Gastrocnemius medialis (tissue), 4 donors: Measurements from ENCODE around the gene WDR53.
"Not testable (repeated sequence)": the region's sequence is repeated elsewhere in the genome, so short reads cannot be mapped to it uniquely, and the experiment has no call there.

Experiments
- CTCF ChIP-seq, 5 experiments: fragments of 450-650 bp in 3 of 5; fragments of 200-600 bp in 2 of 5; sonication (generic) in 2 of 5; IDR thresholded peaks in 4 of 5; conservative IDR thresholded peaks in 1 of 5; 1 replicate in 4 of 5; 2 replicates in 1 of 5; pipeline ENCODE4 v1.5.1; 2016 to 2019; ENCODE audit warnings: antibody characterized with exemption in 5 of 5, mild to moderate bottlenecking in 3 of 5, moderate library complexity in 3 of 5
- POLR2A ChIP-seq, 2 donors: fragments of 450-650 bp; IDR thresholded peaks; one replicate each; pipeline ENCODE4 v1.6.1; 2017; ENCODE audit warnings: antibody characterized with exemption in 2 of 2, mild to moderate bottlenecking in 2 of 2, moderate library complexity in 2 of 2

- TF ChIP-seq CTCF (IDR thresholded peaks at IDR 0.05 in 4 of 5, conservative IDR thresholded peaks at IDR 0.05 in 1 of 5); POLR2A (IDR thresholded peaks at IDR 0.05): not testable (repeated sequence)
These were observed 56.5 kb downstream of the WDR53 start for GRCh38 chr3:196511646-196512425.
